GM12878 (cell line): ENCODE data around the gene STAG1. TPM values are rescaled to one million over a fixed set of nuclear protein-coding genes. Genes with fewer than 3 reads are reported as not detected.

Experiments
- ATAC-seq: fragments of 200-7000 bp; cut with Tn5 transposase; 3 replicates; pipeline ENCODE4 v1.9.1; 2020; ENCODE audit warnings: mild to moderate bottlenecking, moderate library complexity
- BruUV-seq: library from RNA; stranded (reverse); fragments of 400-500 nt; replicated peaks from 2 replicates; lab custom pipeline; 2021; lab: Mats Ljungman, UMichigan
- CTCF ChIA-PET: fragments of 300-600 bp; sonication (Branson Sonifier 250); formaldehyde crosslinking; extraction: SDS; loops from one replicate; lab custom pipeline; 2021; ENCODE audit warnings: inconsistent platforms; lab: Yijun Ruan, JAX
- POLR2A ChIA-PET: fragments of 350-600 bp; formaldehyde crosslinking; extraction: SDS; loops from one replicate; lab custom pipeline; 2021; ENCODE audit warnings: inconsistent platforms; lab: Charles Lee
- RAD21 ChIA-PET: fragments of 300-600 bp; sonication (Branson Sonifier 250); formaldehyde crosslinking; loops from one replicate; lab custom pipeline; 2023; ENCODE audit warnings: antibody characterized with exemption; ENCODE audit not compliant: unreplicated experiment; lab: Charles Lee
- SMC1A ChIA-PET: fragments of 300-600 bp; sonication (Branson Sonifier 250); formaldehyde crosslinking; loops from one replicate; lab custom pipeline; 2023; ENCODE audit not compliant: unreplicated experiment, uncharacterized antibody; lab: Charles Lee
- DNase-seq: peaks from one replicate; pipeline ENCODE4 v3.0.0-alpha.2; 2011; ENCODE audit warnings: low read depth, low spot score
- FAIRE-seq: peaks from 3 replicates; lab custom pipeline; 2011; peaks lifted over from hg19 to GRCh38; lab: Jason Lieb, UNC
- H2AFZ ChIP-seq: 2 replicates; pipeline ENCODE4 v1.6.0; 2011; ENCODE audit warnings: low read depth, low read length, control low read depth; ENCODE audit not compliant: control insufficient read depth
- H3K27ac ChIP-seq: 2 replicates; pipeline ENCODE4 v1.5.1; 2011; ENCODE audit warnings: control low read depth; ENCODE audit not compliant: control insufficient read depth, insufficient read depth
- H3K27me3 ChIP-seq, 2 experiments: replicated peaks in 1 of 2; 2 replicates each; pipeline versions ENCODE4 v1.6.0 to v1.6.1; 2011; ENCODE audit warnings: low read length in 1 of 2; ENCODE audit not compliant: control insufficient read depth in 2 of 2, insufficient read depth in 2 of 2
- H3K36me3 ChIP-seq, 2 experiments: 2 replicates each; pipeline ENCODE4 v1.5.1; 2011; ENCODE audit warnings: low read length in 1 of 2; ENCODE audit not compliant: control insufficient read depth in 2 of 2, insufficient read depth in 2 of 2
- H3K4me1 ChIP-seq: 2 replicates; pipeline ENCODE4 v1.6.1; 2011; ENCODE audit warnings: mild to moderate bottlenecking, low read length, moderate library complexity, mixed read lengths; ENCODE audit not compliant: control insufficient read depth, insufficient read depth
- H3K4me2 ChIP-seq: 2 replicates; pipeline ENCODE4 v1.6.0; 2011; ENCODE audit warnings: control low read depth; ENCODE audit not compliant: control insufficient read depth, insufficient read depth
- H3K4me3 ChIP-seq: fragments of 200-600 bp; sonication (generic); 2 replicates; pipeline ENCODE4 v1.5.1; 2016
- H3K79me2 ChIP-seq: 2 replicates; pipeline ENCODE4 v1.6.0; 2011; ENCODE audit warnings: low read length; ENCODE audit not compliant: control insufficient read depth, insufficient read depth
- H3K9ac ChIP-seq: 2 replicates; pipeline ENCODE4 v1.8.0; 2011; ENCODE audit warnings: low read length, control low read depth, mixed read lengths; ENCODE audit not compliant: control insufficient read depth, insufficient read depth
- H3K9me3 ChIP-seq: replicated peaks from 3 replicates; pipeline ENCODE4 v1.5.1; 2011; ENCODE audit warnings: mild to moderate bottlenecking, low read length; ENCODE audit not compliant: control insufficient read depth, insufficient read depth
- H4K20me1 ChIP-seq: 2 replicates; pipeline ENCODE4 v1.6.0; 2011; ENCODE audit not compliant: control insufficient read depth, insufficient read depth
- FOXK2 ChIP-seq: fragments of 450-650 bp; IDR thresholded peaks from 2 replicates; pipeline ENCODE4 v1.6.1; 2017; ENCODE audit warnings: mild to moderate bottlenecking, moderate library complexity
- NFYB ChIP-seq: IDR thresholded peaks from 2 replicates; pipeline ENCODE4 v1.6.1; 2011; ENCODE audit warnings: low read depth, mild to moderate bottlenecking, low read length, improper control_type of control experiment, moderate library complexity; ENCODE audit not compliant: insufficient read depth
- NR2F1 ChIP-seq: fragments of 450-650 bp; conservative IDR thresholded peaks from 2 replicates; pipeline ENCODE4 v1.6.1; 2017; ENCODE audit warnings: mild to moderate bottlenecking
- RB1 ChIP-seq: fragments of 450-650 bp; formaldehyde crosslinking; IDR thresholded peaks from 2 replicates; pipeline ENCODE4 v1.6.1; 2017; ENCODE audit warnings: mild to moderate bottlenecking, borderline replicate concordance
- SMC3 ChIP-seq: IDR thresholded peaks from 2 replicates; pipeline ENCODE4 v1.6.1; 2011; ENCODE audit warnings: low read length, improper control_type of control experiment, borderline replicate concordance
- TBL1XR1 ChIP-seq: IDR thresholded peaks from 2 replicates; pipeline ENCODE4 v1.6.1; 2012; ENCODE audit warnings: low read depth, low read length, improper control_type of control experiment
- WRNIP1 ChIP-seq: IDR thresholded peaks from 2 replicates; pipeline ENCODE4 v1.6.1; 2011; ENCODE audit warnings: low read depth, low read length, improper control_type of control experiment, borderline replicate concordance
- WGBS: methylation state at CpG from one replicate; pipeline ENCODE4 v1.1.6; 2016; ENCODE audit warnings: low lambda C conversion rate; ENCODE audit not compliant: insufficient replicate concordance, insufficient coverage; ENCODE audit errors: missing lambda C conversion rate; 5-methylcytosine and 5-hydroxymethylcytosine counted together
- in situ Hi-C: fragments of 300-500 bp; cut with MboI; formaldehyde crosslinking; loops from 9 replicates; pipeline ENCODE4 v1.14.3; 2018; ENCODE audit warnings: mixed read lengths
- intact Hi-C: fragments of 100-400 bp; cut with micrococcal nuclease; formaldehyde crosslinking; loops from one replicate; pipeline ENCODE4 v1.14.2; 2022; ENCODE audit not compliant: unreplicated experiment
- polyA plus RNA-seq, 11 experiments: library from polyadenylated mRNA; depleted of rRNA in 4 of 11; unstranded in 6 of 11; stranded (reverse) in 5 of 11; fragments of >200 nt; fragmentation: Nextera tagmentation in 4 of 11; fragmentation: Illumina TruSeq in 1 of 11; extraction: Ambion mirVana in 4 of 11; extraction: Trizol in 1 of 11; gene quantifications; 1 replicate in 1 of 11; 2 replicates in 10 of 11; pipeline versions ENCODE4 v1.2.1 to v1.2.3, GENCODE V29; 2011 to 2016; ENCODE audit warnings: inconsistent platforms in 2 of 11, missing spikeins in 2 of 11, low read depth in 1 of 11
- total RNA-seq, 4 experiments: library from RNA; depleted of rRNA in 3 of 4; stranded (reverse); fragments of >200 nt in 3 of 4; fragmentation: Illumina TruSeq in 1 of 4; extraction: Trizol in 1 of 4; gene quantifications; 2 replicates each; pipeline versions ENCODE4 v1.2.1 to v1.2.3, GENCODE V29; 2013 to 2021
- TF ChIP-seq, protein P1 (sequence below): fragments of 450-650 bp; IDR thresholded peaks from 2 replicates; pipeline ENCODE4 v1.6.1; 2016; ENCODE audit warnings: mild to moderate bottlenecking, moderate library complexity, borderline replicate concordance

Gene STAG1
- total and polyA plus RNA-seq, 10 of the 15 experiments (the other 5 are each of a cell fraction or from before 2014, with no cell fraction given): 4.4 to 30.1 (median 20.2) TPM

DNA sequence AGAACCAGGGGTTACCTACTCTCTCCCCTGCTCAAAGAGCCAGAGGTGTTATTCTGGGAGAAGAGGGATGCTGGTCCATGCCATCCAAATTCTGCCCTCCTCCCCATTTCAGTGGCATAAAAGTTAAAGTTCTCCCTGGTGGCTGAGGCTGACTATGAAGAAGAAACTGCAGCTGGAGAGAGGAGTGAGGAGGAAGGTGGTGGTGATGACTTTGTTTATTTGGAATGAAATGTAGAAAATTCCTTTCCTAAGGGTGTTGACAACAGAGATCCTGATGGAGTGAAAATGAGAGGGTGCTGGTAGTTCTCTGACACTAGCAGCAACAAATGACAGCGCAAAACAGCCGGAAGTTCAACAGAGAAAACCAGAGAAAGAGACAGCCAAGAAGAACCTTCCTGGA is 401.6 kb downstream of the STAG1 start (continued):
- TF ChIP-seq WRNIP1 (no peak), FOXK2 (no peak)
- TF ChIP-seq, protein P1, sequence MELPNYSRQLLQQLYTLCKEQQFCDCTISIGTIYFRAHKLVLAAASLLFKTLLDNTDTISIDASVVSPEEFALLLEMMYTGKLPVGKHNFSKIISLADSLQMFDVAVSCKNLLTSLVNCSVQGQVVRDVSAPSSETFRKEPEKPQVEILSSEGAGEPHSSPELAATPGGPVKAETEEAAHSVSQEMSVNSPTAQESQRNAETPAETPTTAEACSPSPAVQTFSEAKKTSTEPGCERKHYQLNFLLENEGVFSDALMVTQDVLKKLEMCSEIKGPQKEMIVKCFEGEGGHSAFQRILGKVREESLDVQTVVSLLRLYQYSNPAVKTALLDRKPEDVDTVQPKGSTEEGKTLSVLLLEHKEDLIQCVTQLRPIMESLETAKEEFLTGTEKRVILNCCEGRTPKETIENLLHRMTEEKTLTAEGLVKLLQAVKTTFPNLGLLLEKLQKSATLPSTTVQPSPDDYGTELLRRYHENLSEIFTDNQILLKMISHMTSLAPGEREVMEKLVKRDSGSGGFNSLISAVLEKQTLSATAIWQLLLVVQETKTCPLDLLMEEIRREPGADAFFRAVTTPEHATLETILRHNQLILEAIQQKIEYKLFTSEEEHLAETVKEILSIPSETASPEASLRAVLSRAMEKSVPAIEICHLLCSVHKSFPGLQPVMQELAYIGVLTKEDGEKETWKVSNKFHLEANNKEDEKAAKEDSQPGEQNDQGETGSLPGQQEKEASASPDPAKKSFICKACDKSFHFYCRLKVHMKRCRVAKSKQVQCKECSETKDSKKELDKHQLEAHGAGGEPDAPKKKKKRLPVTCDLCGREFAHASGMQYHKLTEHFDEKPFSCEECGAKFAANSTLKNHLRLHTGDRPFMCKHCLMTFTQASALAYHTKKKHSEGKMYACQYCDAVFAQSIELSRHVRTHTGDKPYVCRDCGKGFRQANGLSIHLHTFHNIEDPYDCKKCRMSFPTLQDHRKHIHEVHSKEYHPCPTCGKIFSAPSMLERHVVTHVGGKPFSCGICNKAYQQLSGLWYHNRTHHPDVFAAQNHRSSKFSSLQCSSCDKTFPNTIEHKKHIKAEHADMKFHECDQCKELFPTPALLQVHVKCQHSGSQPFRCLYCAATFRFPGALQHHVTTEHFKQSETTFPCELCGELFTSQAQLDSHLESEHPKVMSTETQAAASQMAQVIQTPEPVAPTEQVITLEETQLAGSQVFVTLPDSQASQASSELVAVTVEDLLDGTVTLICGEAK: no peak

DNA sequence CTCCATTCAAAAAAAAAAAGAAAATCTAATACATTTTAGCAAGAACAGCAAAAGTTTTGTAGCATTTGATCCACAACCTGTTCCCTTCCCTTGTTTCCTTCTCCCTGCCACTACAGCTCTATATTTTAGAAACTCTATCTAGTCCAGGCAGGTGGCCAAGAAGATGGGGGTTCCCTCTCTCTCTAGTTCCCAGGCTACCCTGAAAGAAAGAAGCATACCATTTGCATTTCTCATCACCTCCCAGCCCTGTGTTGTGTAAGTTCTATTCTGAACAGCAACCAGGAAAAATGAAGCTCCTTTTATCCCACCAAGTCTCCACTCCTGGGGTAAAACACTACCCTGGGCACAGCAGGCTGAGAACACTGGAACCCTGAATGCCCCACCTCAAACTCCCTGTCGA is 402.0 kb downstream of the STAG1 start:
- no TSS peak for BruUV-seq
- FAIRE-seq (no peak), DNase-seq (no peak), ATAC-seq (no peak)
- Histone ChIP-seq H3K27ac (no peak overlapping the region), H3K9me3 (no peaks in the 10 kb centered on the region; the same call in 2 of the 3 replicates), H3K4me2 (no peak overlapping the region), H3K27me3 (no peaks in the 10 kb centered on the region)
- 100% methylated on average over 1 of the region's 1 CpG for WGBS
- POLR2A ChIA-PET: no interaction called here
- RAD21 ChIA-PET: no interaction called here
- CTCF ChIA-PET: interaction anchor here (0.7 to 3.2 kb wide), 7 partner anchors 8 to 402 kb away, joined by 3 to 14 read pairs (median 7); partner anchors contain the start of gene STAG1
- TF ChIP-seq SMC3 (no peak), NR2F1 (no peak), NFYB (no peak), TBL1XR1 (no peak), RB1 (no peak)
- TF ChIP-seq, all 136 proteins: peak for 0
- in situ Hi-C loops (no loop called here), intact Hi-C loops (no loop called here)
- no peaks in the 10 kb centered on the region for H4K20me1 ChIP-seq
- H3K36me3 ChIP-seq: 0 out of 4 replicates have a peak, but pooled peaks cover 0 to 5% of the 10 kb centered on the region in 2 experiments
- no peaks in the 10 kb centered on the region for H3K79me2 ChIP-seq
- no peak overlapping the region for H2AFZ ChIP-seq
- H3K4me3 ChIP-seq: no peak overlapping the region
- no peak overlapping the region for H3K9ac ChIP-seq
- SMC1A ChIA-PET: interaction anchor here (0.6 kb wide), 1 partner anchor 1768 kb away, joined by 3 read pairs; no protein-coding TSS in a partner anchor
- peaks cover 6% of the 10 kb centered on the region; the same call in 1 of the 2 replicates for H3K4me1 ChIP-seq
